ENCODE results near the gene CTTNBP2.

Gene CTTNBP2

DNA sequence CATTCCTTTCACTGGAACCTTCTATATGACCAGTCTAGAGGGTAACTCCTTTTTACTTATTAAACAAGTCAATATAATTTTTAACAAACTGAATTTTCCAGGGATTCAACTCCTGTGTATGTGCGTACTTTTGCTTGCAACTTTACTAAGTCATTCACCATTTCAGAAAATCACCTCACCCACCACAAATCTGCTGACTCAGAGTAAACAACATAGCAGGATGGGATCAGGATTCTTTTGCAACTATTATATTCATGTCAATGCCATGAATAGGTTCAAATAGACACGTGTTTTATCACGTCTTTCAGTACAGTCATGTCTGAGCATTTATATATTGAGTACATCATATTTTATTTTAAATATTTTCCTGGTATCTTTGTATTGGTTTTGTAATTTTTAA lies 14.5 kb downstream of the CTTNBP2 start:
- Histone ChIP-seq H3F3A (ENCODE audit: insufficient read depth) (no peaks in the 10 kb centered on the region), H3K27ac (ENCODE audit: low read depth, low read length) (no peak overlapping the region), H3K9me3 (ENCODE audit: insufficient read depth, low read length) (no peaks in the 10 kb centered on the region), H2AFZ (ENCODE audit: low read depth, low read length, severe bottlenecking) (no peak overlapping the region), H3K36me3 (ENCODE audit: low read length) (no peaks in the 10 kb centered on the region), H3K27me3 (ENCODE audit: low read length) (no peaks in the 10 kb centered on the region), H3K79me2 (ENCODE audit: insufficient read depth, low read length) (no peaks in the 10 kb centered on the region), H3K9ac (ENCODE audit: low read length) (no peak overlapping the region), H3K4me2 (ENCODE audit: low read depth, low read length, poor library complexity, severe bottlenecking) (no peak overlapping the region), H3K9me2 (replicated peaks; ENCODE audit: insufficient read depth, low read length) (no peaks in the 10 kb centered on the region), H3K4me3 (ENCODE audit: insufficient read depth, low read length, poor library complexity, severe bottlenecking) (no peak overlapping the region), H4K20me1 (ENCODE audit: low read depth, low read length) (no peaks in the 10 kb centered on the region)
- TF ChIP-seq, protein P1, sequence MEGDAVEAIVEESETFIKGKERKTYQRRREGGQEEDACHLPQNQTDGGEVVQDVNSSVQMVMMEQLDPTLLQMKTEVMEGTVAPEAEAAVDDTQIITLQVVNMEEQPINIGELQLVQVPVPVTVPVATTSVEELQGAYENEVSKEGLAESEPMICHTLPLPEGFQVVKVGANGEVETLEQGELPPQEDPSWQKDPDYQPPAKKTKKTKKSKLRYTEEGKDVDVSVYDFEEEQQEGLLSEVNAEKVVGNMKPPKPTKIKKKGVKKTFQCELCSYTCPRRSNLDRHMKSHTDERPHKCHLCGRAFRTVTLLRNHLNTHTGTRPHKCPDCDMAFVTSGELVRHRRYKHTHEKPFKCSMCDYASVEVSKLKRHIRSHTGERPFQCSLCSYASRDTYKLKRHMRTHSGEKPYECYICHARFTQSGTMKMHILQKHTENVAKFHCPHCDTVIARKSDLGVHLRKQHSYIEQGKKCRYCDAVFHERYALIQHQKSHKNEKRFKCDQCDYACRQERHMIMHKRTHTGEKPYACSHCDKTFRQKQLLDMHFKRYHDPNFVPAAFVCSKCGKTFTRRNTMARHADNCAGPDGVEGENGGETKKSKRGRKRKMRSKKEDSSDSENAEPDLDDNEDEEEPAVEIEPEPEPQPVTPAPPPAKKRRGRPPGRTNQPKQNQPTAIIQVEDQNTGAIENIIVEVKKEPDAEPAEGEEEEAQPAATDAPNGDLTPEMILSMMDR (IDR thresholded peaks at IDR 0.05; ENCODE audit: insufficient read depth, low read length, poor library complexity, severe bottlenecking), result no peak
- no peak for TF ChIP-seq EZH2phosphoT487 (conservative IDR thresholded peaks at IDR 0.05; ENCODE audit: low read length)

DNA sequence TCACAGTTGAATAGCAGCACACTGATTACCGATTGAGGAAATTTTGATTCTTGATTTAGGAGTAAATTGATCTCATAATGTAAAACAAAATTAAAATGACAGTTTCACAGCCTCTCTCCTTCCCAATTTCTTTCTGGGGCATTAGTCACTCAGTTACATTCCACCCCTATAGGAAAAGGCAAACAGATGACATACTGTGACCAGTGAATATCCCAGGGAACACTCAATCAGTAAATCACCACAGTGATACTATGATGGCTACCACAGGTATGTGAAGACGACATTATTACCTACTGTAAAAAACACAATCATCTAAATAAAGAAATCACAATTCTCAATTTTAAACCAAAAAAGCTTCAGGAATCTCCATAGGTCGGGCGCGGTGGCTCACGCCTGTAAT lies 15.5 kb downstream of the CTTNBP2 start:
- Histone ChIP-seq H2AFZ (ENCODE audit: low read depth, low read length, severe bottlenecking) (no peak overlapping the region), H3F3A (ENCODE audit: insufficient read depth) (no peaks in the 10 kb centered on the region), H3K27me3 (ENCODE audit: low read length) (no peaks in the 10 kb centered on the region), H3K79me2 (ENCODE audit: insufficient read depth, low read length) (no peaks in the 10 kb centered on the region), H3K9me2 (replicated peaks; ENCODE audit: insufficient read depth, low read length) (no peaks in the 10 kb centered on the region), H3K4me3 (ENCODE audit: insufficient read depth, low read length, poor library complexity, severe bottlenecking) (no peak overlapping the region), H3K9me3 (ENCODE audit: insufficient read depth, low read length) (no peaks in the 10 kb centered on the region), H4K20me1 (ENCODE audit: low read depth, low read length) (no peaks in the 10 kb centered on the region), H3K9ac (ENCODE audit: low read length) (no peak overlapping the region), H3K4me2 (ENCODE audit: low read depth, low read length, poor library complexity, severe bottlenecking) (no peak overlapping the region), H3K27ac (ENCODE audit: low read depth, low read length) (no peak overlapping the region), H3K36me3 (ENCODE audit: low read length) (no peaks in the 10 kb centered on the region)
- TF ChIP-seq EZH2phosphoT487 (conservative IDR thresholded peaks at IDR 0.05; ENCODE audit: low read length), result no peak
- TF ChIP-seq, protein P1 (IDR thresholded peaks at IDR 0.05; ENCODE audit: insufficient read depth, low read length, poor library complexity, severe bottlenecking), result no peak

DNA sequence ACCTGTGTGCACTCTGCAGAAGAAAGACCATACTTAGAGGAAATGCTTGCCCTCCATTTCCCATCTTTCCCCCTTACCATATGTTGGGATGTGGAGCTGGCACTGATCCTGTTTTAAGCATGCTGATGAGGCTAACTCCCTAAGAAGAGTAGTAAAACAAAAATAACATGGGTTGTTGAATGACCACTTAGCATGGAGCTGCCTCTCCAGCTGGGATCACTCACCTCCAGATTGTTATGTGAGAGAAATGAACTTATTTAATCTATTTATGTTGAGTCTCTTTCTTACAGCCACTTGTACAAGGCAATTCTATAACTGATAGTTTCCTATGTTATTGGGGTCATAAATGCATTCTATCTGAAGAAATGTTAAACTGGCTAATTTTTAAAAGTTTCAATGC lies 17.0 kb downstream of the CTTNBP2 start:
- Histone ChIP-seq H3K9me2 (replicated peaks; ENCODE audit: insufficient read depth, low read length) (no peaks in the 10 kb centered on the region), H3F3A (ENCODE audit: insufficient read depth) (no peaks in the 10 kb centered on the region), H3K9me3 (ENCODE audit: insufficient read depth, low read length) (no peaks in the 10 kb centered on the region), H3K79me2 (ENCODE audit: insufficient read depth, low read length) (no peaks in the 10 kb centered on the region), H3K9ac (ENCODE audit: low read length) (no peak overlapping the region), H3K4me2 (ENCODE audit: low read depth, low read length, poor library complexity, severe bottlenecking) (no peak overlapping the region), H3K27me3 (ENCODE audit: low read length) (no peaks in the 10 kb centered on the region), H3K4me3 (ENCODE audit: insufficient read depth, low read length, poor library complexity, severe bottlenecking) (no peak overlapping the region), H3K27ac (ENCODE audit: low read depth, low read length) (no peak overlapping the region), H3K36me3 (ENCODE audit: low read length) (no peaks in the 10 kb centered on the region), H4K20me1 (ENCODE audit: low read depth, low read length) (no peaks in the 10 kb centered on the region), H2AFZ (ENCODE audit: low read depth, low read length, severe bottlenecking) (no peak overlapping the region)
- TF ChIP-seq, protein P1 (IDR thresholded peaks at IDR 0.05; ENCODE audit: insufficient read depth, low read length, poor library complexity, severe bottlenecking), result no peak
- TF ChIP-seq EZH2phosphoT487 (conservative IDR thresholded peaks at IDR 0.05; ENCODE audit: low read length), result no peak
